Fibroblast of pulmonary artery (primary cell): ENCODE measurements around the gene XPNPEP1.

Experiments used
- DNase-seq: peaks from one replicate; pipeline ENCODE4 v3.0.0-alpha.2; 2010; ENCODE audit warnings: low read depth
- H3K4me3 ChIP-seq: replicated peaks from 2 replicates; pipeline ENCODE4 v1.5.1; 2011; ENCODE audit warnings: low read depth, mild to moderate bottlenecking, control low read depth, low read length, moderate library complexity
- TF ChIP-seq, protein P1 (sequence below): IDR thresholded peaks from 2 replicates; pipeline ENCODE4 v1.5.1; 2011; ENCODE audit warnings: mild to moderate bottlenecking, control low read depth, low read length, inconsistent platforms; ENCODE audit errors: missing control alignments

Gene XPNPEP1

DNA sequence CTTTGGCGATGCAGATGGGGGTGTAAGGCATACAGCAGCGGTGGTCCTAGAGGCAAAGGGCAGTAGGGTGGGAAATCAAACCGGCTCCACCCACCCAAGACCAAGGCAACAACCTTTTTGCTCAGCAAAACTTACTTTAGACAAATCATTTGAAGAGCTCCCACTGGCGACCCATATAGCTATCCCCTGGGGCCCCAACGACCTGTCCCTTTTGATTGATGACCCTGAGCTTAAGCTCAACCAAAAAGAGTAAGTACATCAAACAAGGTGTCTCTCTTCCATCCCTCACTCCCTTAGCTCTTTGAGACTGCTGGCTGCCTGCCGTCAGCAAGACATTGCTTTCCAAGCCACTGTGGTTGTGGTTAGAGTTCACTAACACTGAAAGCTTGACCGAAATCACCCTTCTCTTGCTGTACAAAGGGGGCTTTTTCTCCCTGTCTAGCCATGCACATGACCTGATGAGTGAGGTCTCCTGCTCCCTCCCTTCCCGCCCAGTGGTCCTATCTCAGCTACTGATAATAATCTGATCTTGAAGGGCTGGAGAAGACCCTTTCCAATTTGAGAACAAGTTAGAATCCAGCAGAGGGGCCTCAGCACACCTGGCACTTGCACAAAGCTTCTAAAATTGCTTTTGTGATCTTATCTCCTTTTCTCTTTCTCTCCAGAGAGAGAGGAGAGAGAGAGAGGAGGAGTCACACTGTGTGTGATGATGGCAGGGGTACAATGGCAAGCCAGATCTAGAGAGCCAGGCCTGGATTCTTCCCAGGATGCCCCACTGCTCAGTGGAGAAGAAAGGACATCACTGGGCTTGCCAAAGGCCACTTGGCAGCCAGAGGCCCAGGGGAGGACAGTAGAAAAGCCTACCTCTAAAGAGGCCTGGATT lies 42.2 kb downstream of the XPNPEP1 start:
- TF ChIP-seq, protein P1, sequence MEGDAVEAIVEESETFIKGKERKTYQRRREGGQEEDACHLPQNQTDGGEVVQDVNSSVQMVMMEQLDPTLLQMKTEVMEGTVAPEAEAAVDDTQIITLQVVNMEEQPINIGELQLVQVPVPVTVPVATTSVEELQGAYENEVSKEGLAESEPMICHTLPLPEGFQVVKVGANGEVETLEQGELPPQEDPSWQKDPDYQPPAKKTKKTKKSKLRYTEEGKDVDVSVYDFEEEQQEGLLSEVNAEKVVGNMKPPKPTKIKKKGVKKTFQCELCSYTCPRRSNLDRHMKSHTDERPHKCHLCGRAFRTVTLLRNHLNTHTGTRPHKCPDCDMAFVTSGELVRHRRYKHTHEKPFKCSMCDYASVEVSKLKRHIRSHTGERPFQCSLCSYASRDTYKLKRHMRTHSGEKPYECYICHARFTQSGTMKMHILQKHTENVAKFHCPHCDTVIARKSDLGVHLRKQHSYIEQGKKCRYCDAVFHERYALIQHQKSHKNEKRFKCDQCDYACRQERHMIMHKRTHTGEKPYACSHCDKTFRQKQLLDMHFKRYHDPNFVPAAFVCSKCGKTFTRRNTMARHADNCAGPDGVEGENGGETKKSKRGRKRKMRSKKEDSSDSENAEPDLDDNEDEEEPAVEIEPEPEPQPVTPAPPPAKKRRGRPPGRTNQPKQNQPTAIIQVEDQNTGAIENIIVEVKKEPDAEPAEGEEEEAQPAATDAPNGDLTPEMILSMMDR = no peak
- no peak for DNase-seq
- H3K4me3 ChIP-seq = no peak overlapping the region

DNA sequence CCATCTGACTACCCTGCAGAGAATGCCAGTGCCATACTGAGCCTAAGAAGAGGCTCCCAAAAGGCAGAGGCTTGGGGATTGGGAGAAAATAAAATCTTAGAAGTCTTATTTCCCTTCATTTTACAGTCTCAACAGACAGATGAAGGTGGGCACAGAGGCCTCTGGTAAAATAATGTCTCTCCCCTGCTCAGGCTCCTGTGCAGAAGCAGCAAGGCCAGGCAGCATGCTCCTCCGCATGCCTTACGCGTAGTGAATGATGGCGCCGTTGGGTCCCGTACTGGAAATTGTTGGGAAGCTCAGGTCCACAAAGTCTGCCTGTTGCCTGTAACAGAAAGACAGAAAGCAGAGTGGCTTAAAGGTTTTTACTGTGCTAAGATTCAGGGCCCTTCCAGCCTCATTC lies 45.8 kb downstream of the XPNPEP1 start:
- TF ChIP-seq, protein P1 = no peak
- no peak overlapping the region for H3K4me3 ChIP-seq
- DNase-seq = no peak

- DNase-seq = no peak
- TF ChIP-seq, protein P1 = no peak
- H3K4me3 ChIP-seq = no peak overlapping the region
These were observed 47.2 kb downstream of the XPNPEP1 start for GRCh38 chr10:109875828-109876821.

GRCh38 chr10:109875151-109875568 lies 48.2 kb downstream of the XPNPEP1 start:
- DNase-seq = no peak
- H3K4me3 ChIP-seq = no peak overlapping the region
- TF ChIP-seq, protein P1 = no peak

DNA sequence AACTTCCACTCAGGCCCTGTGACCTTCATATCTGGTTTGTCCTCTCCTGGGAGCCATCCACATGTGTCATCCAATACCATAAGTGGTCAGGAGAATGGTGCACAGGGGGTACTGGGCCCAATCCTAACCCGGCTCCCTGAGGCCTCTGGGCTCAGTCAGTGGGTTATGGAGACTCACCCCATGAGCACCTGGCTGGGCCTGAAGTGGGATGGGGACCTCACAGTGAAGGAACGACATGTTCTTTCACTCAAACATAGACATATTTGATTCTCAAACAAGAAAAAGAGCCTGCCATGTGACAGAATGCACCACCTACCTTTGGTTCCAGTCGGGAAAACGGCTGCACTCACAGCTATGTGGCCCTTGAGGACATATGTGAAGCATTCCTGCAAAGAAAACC lies 51.8 kb downstream of the XPNPEP1 start:
- no peak for DNase-seq
- no peak overlapping the region for H3K4me3 ChIP-seq
- TF ChIP-seq, protein P1 = no peak

DNA sequence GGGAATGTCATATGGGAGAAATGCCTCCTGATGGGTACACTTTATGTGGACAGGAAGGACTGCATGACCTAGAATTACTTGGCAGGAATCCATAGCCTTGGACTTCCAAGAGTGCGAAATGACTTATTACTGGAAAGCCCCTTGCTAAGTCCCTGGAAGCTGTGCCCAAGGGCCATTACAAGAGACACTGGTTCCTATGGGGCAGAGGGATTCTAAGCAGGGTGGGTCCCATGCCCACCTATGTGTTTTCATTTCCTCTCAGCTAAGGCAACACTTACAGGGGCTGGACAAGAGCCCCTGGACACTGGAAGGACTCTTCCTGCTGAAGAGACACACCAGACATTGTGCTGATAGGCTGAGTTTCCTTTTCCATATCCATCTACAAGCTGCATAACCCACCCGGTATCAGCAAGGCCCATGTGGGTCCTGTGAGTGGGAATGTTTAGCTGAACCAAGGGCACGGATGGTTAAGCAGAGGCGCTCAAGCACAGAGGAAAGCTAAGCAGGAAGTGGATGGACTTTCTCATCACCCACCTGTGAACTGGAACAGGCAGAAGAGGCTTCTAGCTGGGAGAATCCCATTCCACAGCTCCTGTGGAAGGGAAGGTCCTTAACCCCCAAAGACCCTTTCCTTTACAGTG lies 56.2 kb downstream of the XPNPEP1 start:
- peak; percentile 21 for DNase-seq
- TF ChIP-seq, protein P1 = no peak
- no peak overlapping the region for H3K4me3 ChIP-seq
